Ureter (tissue), 1 donor: ENCODE results near the gene OR5H15. TPM values are rescaled to one million over a fixed set of nuclear protein-coding genes. Genes with fewer than 3 reads are reported as not detected.

Experiments used
- total RNA-seq: library from RNA; stranded (reverse); gene quantifications from one replicate; pipeline ENCODE4 v1.2.4, GENCODE V29; 2023
- donor health status: DM: yes; HTN: yes; CAD: no.

OR5H15 gene
- total RNA-seq, 1 donor from 2014 or later = not detected

Other genes starting within 250 kb of the OR5H15 start
- gene RIOX2, start 194.3 kb upstream of the OR5H15 start, total RNA-seq = 53.6 TPM
- 0.10 TPM for gene GABRR3, start 131.4 kb upstream of the OR5H15 start, total RNA-seq
- gene OR5AC2, start 79.5 kb upstream of the OR5H15 start, total RNA-seq = not detected
- 0.13 TPM for gene OR5H1, start 36.0 kb upstream of the OR5H15 start, total RNA-seq
- not detected for gene OR5H14, start 19.2 kb upstream of the OR5H15 start, total RNA-seq
- not detected for gene OR5H6, start 97.5 kb downstream of the OR5H15 start, total RNA-seq
- not detected for gene OR5H2, start 115.8 kb downstream of the OR5H15 start, total RNA-seq
- not detected for gene OR5K4, start 187.2 kb downstream of the OR5H15 start, total RNA-seq
- not detected for gene OR5K3, start 224.0 kb downstream of the OR5H15 start, total RNA-seq